ENCODE data around the gene PAF1.

DNA sequence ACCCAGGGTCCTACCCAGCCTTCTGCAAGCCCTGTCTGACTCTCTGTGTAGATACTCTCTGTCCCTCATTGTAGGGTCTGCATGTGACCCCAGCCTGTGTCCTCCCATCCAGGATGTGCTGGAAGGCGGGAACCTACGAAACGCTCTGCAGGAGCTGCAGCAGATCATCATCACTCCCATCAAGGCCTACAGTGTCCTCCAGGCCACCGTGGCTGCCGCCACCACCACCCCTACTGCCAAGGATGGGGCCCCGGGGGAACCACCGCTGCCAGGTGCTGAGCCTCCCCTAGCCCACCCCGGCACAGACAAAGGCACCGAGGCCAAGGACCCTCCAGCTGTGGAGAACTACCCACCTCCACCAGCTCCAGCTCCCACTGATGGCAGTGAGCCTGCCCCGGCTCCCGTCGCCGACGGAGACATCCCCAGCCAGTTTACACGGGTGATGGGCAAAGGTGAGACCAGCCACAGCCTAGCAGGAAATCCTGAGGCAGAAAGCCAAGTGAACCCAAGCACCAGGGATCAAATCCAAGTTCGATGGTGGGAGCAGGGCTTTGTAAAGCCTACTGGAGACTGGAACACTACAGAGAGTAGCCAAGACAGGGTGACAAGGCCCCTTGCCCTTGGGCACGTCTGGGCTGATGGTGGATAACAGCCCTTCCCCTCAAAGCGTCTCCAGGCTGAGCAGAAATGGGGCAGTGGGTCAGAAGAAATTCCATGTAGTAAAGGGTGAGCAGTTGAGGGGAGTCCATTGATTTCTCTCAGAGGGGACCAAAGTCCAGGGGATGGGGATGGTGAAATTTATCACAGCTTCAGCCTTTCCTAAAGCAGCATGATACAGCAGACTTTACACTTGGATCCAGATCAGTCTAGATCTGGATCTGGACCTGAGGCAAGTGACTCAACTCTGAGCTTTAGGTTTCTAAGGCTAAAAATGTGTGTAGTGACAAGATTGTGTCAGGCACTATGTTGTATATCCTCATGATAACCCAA, 13.2 kb downstream of the PAF1 start:
- TF ChIP-seq, protein P1, sequence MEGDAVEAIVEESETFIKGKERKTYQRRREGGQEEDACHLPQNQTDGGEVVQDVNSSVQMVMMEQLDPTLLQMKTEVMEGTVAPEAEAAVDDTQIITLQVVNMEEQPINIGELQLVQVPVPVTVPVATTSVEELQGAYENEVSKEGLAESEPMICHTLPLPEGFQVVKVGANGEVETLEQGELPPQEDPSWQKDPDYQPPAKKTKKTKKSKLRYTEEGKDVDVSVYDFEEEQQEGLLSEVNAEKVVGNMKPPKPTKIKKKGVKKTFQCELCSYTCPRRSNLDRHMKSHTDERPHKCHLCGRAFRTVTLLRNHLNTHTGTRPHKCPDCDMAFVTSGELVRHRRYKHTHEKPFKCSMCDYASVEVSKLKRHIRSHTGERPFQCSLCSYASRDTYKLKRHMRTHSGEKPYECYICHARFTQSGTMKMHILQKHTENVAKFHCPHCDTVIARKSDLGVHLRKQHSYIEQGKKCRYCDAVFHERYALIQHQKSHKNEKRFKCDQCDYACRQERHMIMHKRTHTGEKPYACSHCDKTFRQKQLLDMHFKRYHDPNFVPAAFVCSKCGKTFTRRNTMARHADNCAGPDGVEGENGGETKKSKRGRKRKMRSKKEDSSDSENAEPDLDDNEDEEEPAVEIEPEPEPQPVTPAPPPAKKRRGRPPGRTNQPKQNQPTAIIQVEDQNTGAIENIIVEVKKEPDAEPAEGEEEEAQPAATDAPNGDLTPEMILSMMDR (IDR thresholded peaks at IDR 0.05): no peak
- no peak for TF ChIP-seq POLR2A (IDR thresholded peaks at IDR 0.05)

All from uterus (tissue), 2 donors.